ENCODE measurements around the gene ACOT13.

DNA sequence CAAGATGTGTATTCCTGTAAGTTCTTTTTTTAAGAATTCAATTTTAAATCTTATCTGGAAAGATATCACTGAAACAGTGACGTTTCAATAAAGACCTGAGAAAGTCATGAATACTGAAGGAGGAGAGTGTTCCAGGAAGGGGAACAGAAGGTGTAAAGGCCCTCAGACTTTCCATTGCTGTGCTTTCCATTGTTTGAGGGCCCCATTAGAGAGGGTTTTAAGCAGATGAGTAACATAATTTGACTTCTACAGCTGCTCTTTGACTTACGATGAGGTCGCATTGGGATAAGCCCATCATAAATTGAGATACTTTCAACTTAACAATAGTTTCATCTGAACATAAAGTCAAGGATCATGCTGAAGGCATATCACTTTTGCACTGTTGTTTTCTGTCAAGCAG lies 24.7 kb downstream of the ACOT13 start:
- TF ChIP-seq CTCF (IDR thresholded peaks at IDR 0.05; ENCODE audit: low read depth, low read length) (no peak), POLR2A (IDR thresholded peaks at IDR 0.05; ENCODE audit: extremely low read depth, insufficient read length) (no peak)

Data from NB4 (cell line).